GM19193 (cell line): ENCODE results near the gene FAM210A.

ENCODE experiments used
- POLR2A ChIP-seq: IDR thresholded peaks from 4 replicates; pipeline ENCODE4 v1.6.1; 2011; ENCODE audit not compliant: insufficient read depth, insufficient read length; ENCODE audit errors: extremely low read depth

FAM210A gene

DNA sequence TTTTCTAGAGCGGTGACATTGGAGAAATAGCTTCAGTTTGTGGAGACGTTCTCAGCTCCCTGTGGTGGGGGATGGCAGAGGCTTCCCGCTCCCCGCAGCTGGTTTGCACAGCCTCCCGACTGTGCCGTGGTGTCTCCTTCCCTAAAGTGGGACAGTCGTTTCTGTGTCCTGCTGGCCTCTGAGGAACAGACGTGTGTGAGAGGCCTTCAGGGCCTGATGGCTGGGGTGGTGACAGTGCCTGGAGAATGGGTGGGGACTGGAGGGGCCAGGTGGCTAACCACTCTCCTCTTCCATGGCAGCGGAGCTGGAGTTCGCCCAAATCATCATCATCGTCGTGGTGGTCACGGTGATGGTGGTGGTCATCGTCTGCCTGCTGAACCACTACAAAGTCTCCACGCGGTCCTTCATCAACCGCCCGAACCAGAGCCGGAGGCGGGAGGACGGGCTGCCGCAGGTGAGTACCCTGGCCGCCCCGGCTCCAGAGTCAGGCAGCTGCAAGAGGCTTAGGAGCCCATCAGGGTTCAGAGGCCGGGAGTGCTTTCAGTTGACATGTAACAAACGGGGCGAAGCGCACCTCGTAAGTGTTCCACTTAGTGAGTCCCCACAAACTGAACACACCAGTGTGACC lies 105.4 kb downstream of the FAM210A start:
- no peak for TF ChIP-seq POLR2A

DNA sequence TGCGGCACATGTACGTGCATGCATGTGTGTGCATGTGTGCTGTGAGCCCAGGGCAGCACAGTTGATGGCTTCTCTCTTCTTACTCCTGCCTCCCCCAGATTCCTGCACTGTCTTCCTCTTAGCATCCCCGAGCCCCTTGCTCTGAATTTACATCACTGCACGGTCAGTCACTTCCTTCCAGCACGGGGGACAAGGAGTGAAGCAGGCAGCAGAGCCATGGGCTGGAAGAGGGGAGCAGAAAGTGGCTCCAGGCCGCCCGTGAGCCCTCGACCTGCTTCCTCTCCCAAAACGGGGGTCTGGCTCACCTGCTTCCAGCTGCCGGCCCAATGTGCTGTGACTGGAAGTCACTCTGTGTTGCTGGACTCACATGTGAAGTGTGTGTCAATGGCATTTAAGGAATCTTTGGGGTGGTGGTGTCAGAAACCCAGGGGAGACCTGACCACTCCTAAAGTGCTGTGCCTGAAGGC lies 106.1 kb downstream of the FAM210A start:
- TF ChIP-seq POLR2A, result no peak

DNA sequence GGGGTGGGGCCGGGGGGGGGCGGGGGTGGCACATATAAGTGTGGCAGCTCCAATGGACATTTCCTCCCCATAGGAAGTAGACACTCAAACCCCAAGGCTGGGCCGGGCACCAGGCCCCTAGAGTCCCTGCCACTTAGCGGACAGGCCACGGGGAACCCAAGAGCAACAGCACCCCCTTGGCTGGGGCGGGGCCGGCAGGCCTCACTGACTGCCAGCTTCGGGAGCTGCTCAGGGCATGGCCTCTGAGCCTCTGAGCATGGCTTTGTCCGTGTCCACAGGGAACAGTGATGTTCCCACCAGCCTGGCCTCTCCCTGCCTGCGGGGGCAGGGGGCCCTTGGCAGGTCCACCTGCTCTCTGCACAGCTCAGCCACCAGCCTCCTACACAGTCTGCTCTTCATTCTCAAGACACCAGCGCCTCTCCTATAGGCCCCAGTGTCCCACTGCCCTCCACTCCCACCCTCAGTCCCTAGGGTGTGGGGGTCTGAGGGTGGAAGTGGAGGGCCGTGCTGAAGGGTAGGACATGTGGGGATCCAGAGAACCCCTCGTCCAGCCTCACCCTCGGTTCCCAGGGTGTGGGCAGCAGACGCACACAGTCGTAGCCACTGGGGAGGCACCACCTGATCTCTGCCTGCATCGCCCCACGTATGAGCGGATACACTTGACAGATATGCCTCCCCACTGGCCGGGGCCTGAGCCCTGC lies 106.7 kb downstream of the FAM210A start:
- TF ChIP-seq POLR2A, result no peak

DNA sequence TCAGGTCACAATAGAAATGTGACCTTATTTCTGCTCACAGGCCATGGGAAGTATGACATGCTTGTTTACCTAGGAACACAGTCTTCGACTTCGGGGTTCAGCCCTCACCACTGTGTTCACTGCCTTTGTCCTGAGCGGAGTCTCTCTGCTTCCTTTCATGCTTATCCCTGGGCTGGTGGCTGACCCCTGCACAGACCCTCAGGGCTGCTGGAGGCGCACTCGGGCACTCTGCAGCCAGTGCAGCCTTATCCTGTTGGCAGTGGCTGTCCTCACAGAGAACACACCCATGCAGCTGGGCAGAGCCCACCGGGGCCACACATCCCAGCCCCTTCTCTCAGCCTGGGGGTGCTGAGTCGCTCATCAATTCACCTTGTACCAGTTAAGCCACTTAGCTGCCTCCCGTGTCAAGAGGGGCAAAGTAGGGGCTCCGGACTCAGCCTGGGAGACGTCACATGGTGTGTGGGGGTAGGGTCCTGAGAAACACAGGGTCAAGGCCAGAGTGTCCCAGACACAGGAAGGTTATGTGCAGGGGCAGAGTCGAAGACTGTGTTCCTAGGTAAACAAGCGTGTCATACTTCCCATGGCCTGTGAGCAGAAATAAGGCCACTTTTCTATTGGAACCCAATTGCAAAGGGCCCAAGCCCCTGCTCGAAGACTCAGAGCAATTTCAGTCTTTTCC lies 107.5 kb downstream of the FAM210A start:
- TF ChIP-seq POLR2A, result no peak

DNA sequence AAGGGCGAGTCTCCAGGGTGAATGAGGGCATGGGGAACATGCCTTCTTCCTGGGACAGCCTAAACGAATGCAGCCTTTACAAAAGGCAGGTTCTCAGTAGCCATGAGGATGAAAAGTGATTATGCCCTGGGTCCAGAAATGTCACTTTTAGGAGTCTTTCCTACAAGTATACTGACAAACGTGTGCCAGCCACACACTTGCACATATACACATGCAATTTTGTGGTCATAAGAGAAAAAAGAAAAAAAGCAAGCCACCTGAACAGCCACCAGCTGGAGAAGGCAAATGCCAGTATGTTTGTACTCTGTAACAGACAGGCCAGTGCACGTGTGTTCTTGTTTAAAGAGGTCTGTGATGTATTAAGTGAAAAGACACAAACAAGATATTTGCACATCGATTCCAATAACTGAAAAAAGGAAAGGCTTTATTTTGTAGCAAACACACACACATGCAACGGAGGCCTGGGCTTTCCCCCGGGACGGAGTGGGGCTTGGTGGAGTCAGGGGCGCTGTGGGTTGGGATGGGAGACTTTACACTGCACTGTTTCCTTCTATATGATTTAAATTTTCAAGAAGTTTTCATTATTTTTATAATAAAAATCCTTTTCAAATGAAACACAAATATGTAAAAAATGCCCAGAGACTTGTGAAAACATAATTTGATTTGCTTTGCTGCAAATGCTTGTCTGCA lies 108.4 kb downstream of the FAM210A start:
- TF ChIP-seq POLR2A, result no peak

DNA sequence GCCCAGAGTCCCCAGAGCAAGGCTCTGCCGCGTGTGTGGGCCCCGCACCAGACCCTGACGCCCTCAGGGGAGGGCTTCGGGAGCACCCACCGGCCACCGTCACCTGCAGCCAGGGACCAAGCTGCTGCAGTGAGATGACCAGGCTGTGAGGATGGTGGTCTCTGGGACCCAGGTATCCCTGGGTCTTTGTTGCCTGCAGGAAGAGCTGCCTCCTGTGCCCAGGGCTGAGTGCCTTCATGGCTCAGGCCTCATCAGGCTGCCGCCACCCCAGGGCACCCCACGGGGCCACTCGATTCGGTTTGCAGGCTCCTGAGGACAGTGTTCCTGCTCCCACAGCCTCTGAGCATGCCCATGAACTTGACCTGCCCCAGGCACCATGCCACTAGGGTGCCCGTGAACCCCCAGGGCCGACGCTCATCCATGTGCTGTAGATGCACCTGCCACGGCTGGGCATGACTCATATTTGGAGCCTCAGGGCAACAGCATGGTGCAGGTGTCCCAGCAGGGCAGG lies 109.8 kb downstream of the FAM210A start:
- TF ChIP-seq POLR2A, result no peak

DNA sequence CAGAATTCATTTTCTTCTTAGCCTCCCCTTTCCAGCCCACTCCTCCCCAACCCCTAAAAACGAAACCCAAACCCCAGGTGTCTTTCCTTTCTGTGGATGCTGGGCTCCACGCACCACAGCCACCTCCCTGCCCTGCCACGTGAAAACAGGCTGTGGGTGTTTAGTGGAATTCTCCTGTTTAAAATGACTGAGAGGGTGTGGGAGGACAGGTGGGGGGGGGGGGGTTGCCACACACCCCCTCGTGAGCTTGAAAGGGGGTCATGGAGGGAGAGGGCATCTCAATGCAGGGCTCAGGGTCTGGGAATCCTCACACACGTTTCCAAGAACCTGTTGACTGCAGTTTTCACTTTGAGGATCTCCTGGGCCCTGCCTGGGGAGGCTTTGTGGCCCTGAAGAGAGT lies 110.3 kb downstream of the FAM210A start:
- TF ChIP-seq POLR2A, result no peak

DNA sequence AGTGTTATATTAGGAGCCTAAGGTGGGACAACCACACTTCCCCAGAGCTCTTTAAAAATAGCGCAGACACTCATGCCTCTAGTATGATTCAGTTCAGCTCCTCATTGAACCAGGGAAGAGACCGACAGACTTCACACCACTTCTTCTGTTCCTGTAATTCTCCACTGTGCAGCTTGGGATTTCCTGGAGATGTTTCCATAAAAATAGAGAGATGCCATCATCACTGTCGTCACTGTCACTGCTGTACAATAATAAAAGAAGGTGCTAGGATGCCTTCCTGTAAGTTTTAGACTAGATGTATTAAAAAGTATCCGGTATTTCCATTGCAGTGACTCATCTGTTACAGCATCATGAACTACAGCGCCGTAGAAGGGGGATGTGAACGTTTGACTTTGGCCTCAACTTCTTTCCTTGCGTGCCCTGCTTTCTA lies 110.9 kb downstream of the FAM210A start:
- no peak for TF ChIP-seq POLR2A

DNA sequence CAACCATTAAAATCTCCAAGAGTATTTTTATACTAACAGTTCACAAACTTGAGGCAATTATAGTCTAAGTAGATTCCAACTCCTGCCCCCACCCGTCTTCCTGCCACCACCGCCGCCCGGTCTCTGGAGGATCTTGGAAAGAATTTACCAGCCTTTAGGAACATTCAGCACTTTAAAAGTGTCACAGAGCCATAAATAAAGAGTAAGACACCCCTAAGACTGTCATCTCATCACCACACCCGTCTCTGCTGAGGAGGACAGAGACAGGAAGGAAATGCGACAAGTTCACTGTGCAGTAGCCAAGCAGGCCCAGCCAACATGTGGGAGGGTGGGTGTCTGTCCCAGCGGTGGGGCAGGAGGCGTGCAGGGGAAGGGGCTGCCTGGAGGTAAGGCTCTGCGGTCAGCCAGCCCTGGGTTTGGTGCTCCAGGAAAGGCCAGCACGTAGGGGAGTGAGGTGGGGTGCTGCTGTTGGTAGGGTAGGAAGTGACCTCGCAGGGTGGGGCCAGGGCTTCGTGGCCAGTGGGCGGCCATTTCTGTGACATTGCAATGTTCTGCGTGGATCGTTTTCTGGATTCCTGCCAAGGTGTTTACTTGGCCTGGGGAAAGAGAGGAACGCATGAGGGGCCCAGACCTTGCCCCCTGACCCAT lies 111.6 kb downstream of the FAM210A start:
- TF ChIP-seq POLR2A, result peak; percentile 54

DNA sequence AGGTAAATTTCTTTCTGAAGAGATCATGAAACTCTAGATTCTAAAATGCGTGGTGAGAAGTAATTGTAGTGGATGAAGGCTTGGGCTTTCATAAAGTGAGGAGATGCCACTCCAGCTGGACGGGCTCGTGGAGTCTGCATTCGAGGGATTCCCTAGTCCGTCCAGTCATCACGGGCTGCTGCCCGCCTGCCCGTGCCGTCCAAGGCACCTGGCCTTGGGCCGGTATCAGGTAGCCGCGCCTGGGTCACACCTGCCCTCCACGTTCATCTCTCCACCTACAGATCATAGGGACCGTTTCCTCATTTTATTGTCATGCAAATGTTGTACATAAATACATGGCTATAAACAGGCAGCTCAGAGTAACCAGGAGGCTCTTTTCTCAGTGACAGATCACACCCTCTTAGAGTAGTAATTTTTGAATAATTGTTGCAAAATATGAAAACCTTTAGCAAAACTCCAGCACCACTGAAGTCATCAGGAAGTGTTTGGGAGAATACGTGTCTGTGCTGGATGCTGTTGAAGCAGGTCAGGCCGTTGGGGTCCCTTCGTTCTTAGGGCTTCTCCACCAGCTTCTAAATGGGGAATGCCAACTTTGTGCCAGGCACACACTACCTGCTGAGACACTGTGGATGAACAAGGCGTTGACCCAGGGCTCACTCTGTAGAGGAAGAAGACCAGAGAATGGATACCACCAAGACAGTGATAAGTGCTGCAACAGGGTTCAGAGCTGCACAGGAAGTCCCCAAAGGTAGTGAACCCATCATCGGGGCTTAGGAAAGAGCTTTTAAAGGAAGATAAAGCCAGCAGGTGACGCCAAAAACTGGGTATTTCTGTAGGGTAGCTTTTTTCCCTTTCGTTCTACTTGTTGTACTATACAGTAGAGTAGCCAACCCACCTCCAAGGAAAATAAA lies 112.5 kb downstream of the FAM210A start:
- TF ChIP-seq POLR2A, result peak; percentile 30
